Measurements from ENCODE around the gene CCDC91. TPM values are rescaled to one million over a fixed set of nuclear protein-coding genes. Genes with fewer than 3 reads are reported as not detected.

CCDC91 gene
- total RNA-seq, 1 donor from 2014 or later = 36.3 TPM

DNA sequence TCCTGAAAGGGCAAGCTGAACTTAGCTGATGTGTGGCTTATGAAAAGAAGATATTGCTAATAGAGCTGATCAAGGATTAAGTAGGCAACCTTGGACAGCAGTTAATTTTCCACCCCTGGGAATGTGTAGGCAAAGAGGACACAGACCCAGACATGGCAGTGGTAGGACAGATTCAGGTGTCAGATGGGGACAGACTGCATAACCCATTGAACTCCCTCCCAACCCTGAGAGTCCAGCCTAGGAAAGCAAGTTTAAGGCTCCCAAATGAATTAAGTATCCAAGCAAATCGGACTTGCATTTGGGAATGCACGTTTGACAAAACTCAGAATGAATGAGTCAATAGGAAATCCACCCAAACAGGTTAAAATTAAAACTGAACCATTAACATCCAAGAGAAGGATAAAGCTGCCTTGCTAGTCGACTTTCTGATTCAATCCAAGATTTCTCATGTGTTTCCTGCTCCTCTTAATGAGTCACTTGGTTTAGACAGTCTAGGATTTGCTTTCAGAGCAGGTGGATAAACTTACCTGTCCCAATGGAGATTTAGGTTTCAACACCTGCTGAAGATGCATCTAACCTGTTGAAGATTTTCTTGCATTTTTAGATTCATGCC lies 385.4 kb downstream of the CCDC91 start:
- no peak for DNase-seq (ENCODE audit: low spot score)

DNA sequence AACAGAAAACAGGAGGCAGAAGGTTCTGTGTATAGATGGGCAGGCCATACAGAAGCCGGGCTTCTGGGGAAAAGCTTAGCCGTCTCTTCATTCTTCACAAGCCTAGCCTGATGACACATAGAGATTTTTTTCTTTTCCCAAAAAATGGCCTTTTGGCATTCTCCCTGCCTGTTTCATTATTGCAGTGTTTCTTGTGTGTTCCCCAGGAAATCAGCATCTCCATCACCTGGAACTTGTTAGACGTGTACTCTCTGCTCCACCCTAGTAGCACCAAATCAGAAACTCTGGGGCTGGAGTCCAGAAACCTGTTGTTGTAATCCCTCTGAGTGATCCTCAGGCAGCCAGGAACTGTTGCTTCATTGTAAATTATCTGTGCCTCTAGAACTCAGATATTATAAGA lies 388.1 kb downstream of the CCDC91 start:
- no peak for DNase-seq (ENCODE audit: low spot score)

DNA sequence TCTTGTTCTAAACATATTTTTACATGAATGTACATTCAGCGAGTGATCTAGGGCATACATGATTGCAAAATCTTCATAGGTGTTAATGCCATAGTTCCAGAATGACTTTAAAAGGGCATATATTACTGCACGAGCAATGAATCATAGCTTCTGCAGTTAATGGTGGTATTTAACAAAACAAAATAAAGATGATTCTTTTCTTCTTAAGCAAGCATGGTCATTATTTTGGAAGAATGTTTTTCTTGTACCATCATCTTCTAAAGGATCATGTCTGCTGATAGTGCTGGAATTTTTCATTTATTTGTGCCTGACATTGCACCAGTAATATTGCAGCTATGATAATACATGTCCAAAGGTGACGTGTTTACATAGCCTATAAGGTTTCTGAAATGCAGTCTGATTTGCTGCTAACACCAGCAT lies 388.6 kb downstream of the CCDC91 start:
- no peak for DNase-seq (ENCODE audit: low spot score)

DNA sequence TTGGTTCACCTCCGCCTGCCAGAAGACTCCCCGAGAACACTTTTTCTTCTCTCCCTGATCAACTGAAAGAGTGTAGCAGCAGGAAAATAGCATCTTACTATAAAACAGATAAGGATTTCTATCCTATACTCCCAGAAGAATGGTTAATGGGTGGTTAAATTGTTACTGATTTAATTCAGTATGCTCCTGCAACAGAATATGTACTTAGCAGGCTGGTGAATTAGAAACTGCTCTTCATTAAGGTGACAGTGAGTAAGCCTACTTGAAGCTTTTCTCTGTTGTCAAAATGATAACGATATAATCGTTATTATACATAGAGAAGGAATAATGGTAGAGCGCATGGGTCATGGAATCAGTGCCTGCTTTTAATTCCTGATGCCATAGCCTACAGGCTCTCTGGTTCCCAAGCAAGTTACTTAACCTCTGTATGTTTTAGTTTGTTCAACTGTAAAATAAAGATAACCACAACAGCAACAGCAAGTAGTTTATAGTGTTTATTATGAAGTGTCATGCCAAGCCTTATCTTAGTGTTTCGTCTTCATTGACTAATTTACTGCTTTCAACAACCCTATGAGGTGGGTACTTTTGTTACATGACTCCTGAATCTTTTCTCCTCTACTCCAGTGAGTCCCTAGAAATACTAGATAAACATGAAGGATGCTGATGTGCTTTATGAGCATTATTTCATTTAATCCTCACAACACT lies 392.6 kb downstream of the CCDC91 start:
- no peak for DNase-seq (ENCODE audit: low spot score)

DNA sequence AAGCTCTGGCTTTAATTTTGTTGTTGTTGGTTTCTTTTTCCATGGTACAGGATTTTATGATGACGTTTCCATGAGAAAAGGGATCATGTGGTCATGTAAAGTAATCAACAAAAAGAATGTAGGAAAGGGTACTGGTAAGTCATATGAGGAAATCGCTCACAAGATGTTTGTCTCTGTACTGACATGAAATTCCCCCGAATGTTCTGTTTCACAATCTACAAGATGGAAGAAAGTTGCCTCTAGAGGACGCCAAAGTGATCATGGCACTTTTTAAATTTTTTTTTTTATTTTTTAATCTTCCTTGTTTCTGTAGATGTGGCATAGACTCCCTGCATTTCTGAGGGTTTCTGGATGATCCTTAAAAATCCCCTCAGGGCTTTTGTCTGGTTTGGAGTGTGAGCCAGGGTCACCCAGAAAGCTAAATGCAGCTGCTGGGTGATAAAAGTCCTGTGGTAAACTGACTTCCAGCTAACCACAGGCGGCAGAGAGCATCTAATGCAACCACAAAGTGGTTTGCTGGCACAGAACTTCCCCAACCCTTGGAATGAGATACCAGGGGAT lies 393.5 kb downstream of the CCDC91 start:
- DNase-seq (ENCODE audit: low spot score) = no peak

DNA sequence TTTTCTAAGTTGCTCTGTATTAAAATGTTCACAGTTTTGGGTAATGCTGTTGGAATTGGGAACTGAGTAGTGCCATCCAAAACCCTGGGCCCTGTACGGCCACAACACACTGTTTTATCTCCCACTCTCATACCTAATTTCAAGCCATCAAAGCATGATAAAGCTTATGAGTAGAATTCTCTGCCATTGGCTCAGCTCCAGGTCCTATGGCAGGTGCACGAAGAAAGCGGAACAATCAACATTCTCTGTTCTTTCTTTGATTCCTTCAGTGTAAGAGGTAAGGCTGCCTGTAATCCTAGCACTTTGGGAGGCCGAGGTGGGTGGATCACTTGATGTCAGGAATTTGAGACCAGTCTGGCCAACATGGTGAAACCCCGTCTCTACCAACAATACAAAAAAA lies 394.9 kb downstream of the CCDC91 start:
- no peak for DNase-seq (ENCODE audit: low spot score)

DNA sequence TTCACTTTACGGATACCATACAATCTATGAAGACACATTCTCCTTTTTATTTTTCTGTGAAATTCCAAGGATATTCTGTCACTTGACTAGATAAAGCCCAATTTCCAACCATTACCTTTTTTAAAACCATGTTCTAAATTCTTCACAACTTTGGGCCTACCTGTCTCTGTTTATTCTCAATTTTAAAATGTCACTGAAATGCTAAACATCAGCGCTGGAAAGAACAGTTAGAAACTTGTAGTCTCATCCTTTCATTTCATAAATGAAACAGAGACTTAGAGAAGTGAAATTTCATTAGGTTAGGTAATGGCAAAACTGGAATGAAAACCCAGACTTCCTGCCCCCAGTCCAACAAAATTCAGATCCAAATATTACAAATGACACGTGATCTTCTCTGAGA lies 396.2 kb downstream of the CCDC91 start:
- DNase-seq (ENCODE audit: low spot score) = no peak

DNA sequence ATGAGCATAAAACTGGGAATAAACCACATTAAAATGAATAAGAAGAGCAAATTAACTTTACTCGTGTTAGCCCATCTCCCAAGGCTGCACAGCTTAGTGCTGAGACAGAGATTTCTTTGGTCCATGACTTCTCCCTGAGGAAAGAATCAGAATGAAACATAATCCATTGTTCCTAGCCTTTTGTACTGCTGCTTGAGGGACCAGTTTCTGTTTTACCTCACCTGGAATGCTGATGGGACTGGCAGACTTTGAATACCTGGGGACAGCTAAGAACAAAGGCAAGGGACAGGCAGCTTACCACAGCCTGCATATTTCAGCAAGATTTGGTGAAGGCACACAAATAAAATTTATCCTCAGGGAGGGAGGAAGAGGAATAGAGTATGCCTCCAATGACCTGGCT lies 401.6 kb downstream of the CCDC91 start:
- DNase-seq (ENCODE audit: low spot score) = no peak

Other genes with a start within 250 kb of the CCDC91 start
- not detected for gene PTHLH, start 217.7 kb upstream of the CCDC91 start, total RNA-seq

Measured in mesenteric fat pad (tissue), 1 donor.